AML-193 (cell line): ENCODE measurements around the gene STRN4.

ENCODE experiments used
- DNase-seq, 2 experiments: peaks; one replicate each; lab custom pipeline; 2025; lab: John Stamatoyannopoulos, UW

Gene STRN4

GRCh38 chr19:46742926-46743480 is 3.2 kb downstream of the STRN4 start:
- DNase-seq = no peak

DNA sequence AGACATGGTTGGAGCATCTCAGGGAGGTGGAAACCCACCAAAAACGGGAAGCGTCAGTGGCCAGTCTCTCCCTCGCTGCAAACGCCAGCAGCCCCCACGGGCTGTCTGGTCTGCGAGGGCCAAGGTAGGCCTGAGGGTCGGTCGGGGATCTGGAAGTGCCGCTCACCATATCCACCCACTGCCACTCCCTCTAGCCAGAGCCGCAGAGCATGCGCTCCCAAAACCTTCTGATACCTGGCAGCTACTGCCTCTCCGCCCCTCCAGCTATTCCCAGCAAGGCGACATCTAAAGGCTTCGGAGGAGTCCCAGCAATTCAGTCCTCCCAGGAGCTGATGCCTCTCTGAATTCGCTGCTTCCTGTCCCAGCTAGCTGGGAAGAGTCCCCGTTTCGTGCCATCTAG is 4.8 kb downstream of the STRN4 start:
- no peak for DNase-seq

DNA sequence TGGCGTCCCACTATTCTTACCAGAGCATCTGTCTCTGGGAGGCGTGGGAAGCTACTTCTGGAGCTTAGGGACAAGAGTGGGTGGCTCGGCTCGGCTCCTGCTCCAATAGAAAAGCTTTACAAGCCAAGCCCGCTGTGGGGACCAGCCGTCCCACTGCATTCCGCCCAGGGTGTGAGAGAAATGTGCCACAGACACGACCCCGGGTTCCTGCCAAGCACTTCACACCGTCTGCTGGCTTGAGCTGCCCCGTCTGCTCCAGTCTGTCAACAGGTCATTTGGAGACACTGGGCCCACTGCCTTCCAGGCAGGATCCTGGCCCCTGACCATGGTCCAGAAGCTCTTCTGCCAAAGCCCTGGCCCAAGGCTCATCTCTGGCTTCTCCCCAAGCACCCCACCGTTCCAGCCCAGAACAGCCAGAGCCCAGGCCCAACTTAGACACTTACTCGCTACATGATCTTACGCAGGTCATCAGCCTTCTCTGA is 6.9 kb downstream of the STRN4 start:
- DNase-seq = no peak

DNA sequence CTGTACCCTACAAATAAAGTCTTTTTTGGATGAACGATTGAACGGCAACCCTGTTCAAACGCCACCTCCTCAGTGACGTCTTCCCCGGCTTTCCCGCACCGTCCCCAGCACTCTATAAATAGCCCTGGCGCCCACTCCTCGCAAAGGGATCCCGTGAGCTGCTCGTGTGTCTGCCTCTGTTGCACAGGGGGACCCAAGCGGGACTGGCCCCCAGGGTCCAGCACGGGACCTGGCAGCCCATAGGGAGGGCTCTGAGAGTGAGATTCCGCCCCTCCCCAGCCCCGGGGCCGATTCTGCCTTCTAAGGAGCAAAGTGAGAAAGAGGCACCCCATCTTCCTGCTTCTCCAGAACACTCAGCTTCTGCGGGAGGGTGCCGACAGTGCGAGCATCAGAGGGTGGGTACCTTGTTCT is 8.5 kb downstream of the STRN4 start:
- DNase-seq = no peak

- no peak for DNase-seq
Observed at GRCh38 chr19:46737298-46737654, 9.0 kb downstream of the STRN4 start.

- no peak for DNase-seq
Observed at GRCh38 chr19:46736531-46737297, 9.5 kb downstream of the STRN4 start.

- DNase-seq = peak in 1 of 2 experiments; percentile 13
Observed at GRCh38 chr19:46733690-46734292, 12.5 kb downstream of the STRN4 start.

DNA sequence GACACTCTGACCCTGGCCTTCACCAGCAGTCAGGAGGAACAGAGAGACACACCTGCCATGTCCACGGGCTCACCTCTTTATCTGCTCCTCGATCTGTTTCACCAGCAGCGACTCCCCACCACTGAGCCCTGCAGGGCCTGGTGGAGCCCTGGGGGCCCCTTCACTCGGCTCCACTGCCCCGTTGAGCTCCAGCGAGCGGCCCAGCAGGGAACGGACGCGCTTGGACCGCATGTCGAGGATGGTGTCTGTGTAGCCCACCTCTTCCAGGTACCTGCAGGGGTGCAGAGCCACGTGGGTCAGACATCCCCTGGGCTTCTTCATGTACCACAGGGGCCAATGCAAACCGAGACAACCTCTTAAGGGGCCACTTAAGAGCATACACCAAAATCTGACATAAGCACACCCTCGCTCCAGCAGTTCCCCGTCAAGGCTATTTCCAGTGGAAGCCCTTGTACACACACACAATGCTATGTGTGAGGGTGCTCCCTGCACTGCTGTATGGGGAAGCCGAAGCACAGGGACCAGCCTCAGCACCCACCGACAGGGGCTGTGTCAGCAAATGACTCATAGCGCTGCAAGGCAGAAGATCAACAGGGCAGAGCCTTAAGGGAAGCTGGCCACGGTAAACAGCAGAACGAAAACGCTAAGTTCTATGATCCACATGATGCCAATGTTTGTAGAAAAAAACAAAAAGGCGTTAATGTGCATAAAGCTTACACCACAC is 13.1 kb downstream of the STRN4 start:
- no peak for DNase-seq

GRCh38 chr19:46732172-46732938 is 13.9 kb downstream of the STRN4 start:
- DNase-seq = no peak

- DNase-seq = no peak
Observed at GRCh38 chr19:46731584-46731983, 14.7 kb downstream of the STRN4 start.

GRCh38 chr19:46731007-46731501 is 15.2 kb downstream of the STRN4 start:
- peak; percentile 68 to 70 for DNase-seq

DNA sequence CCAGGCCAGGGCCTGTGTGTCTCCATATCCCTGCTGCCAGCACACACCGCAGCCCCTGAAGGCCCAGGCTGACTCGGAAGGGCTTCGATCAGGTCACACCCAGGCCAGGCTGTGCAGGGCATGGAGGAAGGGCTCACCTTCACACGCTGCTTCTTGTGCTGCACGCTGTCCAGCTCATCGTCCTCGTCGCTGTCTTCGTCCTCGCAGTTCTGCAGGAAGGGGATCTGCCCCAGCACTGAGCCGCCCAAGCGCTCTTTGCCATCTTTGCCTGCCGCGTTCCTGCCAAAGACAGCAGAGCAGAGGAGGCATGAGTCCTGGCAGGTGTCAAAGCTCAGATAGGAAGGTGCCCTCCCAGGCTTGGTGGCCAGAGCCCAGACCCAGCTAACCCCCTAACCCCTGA is 15.7 kb downstream of the STRN4 start:
- no peak for DNase-seq

DNA sequence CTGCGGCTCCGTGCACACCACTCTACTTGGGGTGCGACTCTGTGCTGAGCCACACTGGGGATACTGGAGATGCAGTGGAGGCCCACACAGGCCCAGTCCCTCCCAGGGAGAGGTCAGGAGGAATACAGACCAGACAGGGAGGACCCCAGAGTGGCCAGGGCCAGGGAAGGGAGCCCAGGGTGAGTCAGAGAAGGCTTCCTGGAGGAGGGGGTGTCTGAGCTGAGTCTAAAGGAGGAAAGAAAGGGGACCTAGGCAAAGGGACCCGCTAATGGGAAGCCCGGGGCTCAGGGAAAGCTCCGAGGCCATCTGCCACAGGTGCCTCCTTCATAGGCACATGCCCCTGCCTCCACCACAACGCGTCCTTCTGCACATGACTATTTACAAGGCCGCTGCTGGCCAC is 16.1 kb downstream of the STRN4 start:
- no peak for DNase-seq

DNA sequence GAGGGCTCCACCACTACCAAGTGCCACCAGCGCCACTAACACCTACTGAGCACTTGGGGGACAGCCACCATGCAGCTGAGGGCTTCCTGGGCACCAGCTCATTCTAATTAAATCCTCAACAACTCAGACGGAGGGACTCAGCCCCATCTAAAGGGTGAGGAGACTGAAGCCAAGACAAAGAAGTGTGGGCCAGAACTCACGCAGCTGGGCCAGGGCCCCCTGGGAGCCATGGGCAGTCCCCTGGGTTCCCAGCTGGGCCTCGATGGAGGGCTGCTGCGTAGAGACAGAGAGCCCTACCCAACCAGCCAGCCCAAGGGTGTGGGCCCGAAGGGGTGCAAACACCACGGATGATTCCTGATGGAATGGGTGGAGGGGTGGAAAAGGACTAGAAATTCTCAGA is 16.6 kb downstream of the STRN4 start:
- no peak for DNase-seq

DNA sequence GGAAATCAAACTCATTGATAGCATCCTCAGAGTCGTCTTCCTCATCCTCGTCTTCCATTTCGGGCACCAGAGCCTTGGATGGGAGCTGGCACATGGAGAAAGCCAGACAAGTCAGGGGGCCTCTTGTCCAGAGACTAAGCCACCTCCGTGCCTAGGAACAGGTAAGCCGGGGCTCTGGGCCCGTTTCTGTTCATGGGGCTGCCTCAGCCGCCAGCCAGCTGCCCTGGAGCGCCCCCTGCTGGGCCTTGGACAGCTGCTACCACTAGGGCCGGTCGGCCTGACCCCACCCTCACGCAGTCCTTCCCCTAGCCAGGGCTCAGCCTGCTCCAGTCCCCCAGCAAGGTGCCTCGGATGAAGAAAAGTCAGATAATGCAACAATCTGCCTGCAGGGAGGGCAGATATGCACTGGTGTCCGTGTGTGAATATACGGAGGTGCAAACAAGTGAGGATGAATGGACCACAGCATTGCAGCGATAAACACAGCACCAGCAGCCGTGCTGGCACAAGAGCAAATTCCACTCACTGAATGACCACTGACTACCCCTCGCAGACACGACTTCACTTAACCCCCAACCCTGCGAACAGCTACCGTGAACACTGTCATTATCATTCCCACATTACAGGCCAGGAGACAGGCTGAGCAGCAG is 17.4 kb downstream of the STRN4 start:
- DNase-seq = peak; percentile 22 to 39

DNA sequence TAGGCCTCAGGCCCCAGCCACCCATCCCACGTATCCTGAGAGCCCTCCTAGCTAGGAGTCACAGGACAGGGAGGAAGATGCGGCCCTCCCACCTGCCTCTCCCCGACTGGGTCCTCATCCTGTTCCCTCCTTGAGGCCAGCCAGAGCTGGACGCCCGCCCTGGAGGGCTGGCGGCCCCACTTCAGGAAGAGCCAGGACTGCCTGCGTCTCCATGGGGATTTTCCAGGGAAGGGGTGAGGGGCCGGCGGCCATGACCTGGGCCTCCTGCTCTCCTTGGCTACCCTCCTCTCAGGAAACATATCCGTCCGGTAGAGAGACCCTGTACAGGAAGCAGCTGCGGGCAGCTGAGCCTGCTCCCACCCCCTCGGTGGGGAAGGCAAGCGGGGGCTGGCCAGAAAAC is 18.0 kb downstream of the STRN4 start:
- DNase-seq = no peak

- no peak for DNase-seq
Observed at GRCh38 chr19:46727757-46728156, 18.5 kb downstream of the STRN4 start.

GRCh38 chr19:46726971-46727501 is 19.2 kb downstream of the STRN4 start:
- no peak for DNase-seq

DNA sequence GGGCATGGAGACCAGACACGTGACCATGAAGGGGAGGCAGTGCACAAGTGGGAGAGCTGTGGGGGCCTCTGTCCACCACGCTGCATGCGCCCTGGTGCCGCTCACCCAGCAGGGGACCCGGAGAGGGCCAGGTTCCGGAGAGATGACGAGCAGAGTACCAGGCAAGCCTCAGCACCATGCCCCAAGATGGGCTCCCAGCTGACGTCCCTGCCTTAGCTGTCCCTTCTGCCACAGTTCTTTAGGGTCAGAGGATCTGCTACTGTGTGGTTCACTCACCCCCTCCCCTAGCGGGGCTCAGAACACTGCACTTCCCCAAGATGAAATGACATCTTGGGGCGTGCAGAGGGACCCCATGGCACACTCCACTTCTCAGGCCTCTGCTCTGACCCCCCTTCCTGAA is 19.7 kb downstream of the STRN4 start:
- DNase-seq = no peak

DNA sequence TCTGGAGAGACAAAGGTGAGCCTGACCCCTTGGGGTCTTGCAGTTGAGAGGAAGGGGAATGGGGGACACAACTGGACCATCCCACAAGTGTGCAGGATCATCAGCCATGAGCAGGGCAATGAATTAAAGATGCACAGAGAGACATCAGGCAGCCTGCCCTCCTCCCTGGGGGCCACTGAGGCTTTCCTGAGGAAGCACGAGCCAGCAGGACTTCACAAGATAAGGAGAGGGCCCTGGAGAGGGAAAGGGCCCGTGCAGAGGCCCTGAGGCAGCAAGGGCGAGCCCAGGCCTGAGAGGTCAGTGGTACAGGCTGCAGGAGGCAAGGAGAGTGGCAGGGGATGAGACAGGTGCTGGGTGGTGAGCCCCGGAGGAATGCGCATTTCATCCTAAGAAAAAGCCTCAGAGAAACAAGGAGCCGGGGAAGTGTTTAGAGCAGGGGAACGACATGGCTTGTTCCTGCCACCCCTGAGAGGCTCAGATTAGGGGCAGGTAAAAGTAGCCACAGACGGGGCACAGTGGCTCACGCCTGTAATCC is 20.3 kb downstream of the STRN4 start:
- no peak for DNase-seq
